HEK293T (cell line): ENCODE measurements around the gene FHIT.

Experiments
- NFRKB ChIP-seq: fragments of 450-650 bp; IDR thresholded peaks from 2 replicates; pipeline ENCODE4 v1.6.1; 2016; ENCODE audit warnings: mild to moderate bottlenecking, moderate library complexity
- SP1 ChIP-seq: fragments of 450-650 bp; IDR thresholded peaks from 2 replicates; pipeline ENCODE4 v1.6.1; 2017
- TARDBP ChIP-seq: fragments of 450-650 bp; IDR thresholded peaks from 2 replicates; pipeline ENCODE4 v1.6.1; 2016

DNA sequence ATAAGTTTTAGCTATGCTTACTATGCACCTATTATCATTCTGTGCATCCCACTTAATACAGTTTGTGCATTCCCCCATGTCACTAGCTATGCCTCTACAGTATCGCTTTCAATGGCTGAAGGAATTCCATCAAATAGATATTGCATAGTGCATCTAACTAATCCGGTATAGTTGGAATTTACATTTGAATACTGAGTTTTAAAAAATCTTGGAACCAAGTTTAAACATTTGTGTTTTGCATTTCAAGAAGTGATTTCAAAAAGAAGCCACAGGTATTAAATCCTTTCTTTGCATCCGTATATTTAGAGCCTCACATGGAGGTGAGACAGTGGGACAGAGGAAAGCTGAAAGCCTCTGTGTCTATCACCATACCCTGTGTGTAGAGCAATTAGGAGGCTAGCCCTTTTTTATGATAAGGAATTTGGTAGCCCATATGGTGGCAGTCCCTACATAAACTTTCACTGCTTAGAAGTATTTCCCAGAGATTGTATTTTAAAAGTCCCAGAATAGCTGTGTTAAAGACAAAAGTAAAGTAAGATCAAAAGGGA, 1241.2 kb downstream of the FHIT start:
- TF ChIP-seq SP1 = no peak
- TF ChIP-seq TARDBP = no peak
- TF ChIP-seq NFRKB = no peak
